NOMO-1 (cell line): Measurements from ENCODE around the gene SNX4.

Source experiments
- DNase-seq, 2 experiments: peaks; one replicate each; lab custom pipeline; 2025; ENCODE audit not compliant: unreplicated experiment in 2 of 2; lab: John Stamatoyannopoulos, UW

The SNX4 gene

DNA sequence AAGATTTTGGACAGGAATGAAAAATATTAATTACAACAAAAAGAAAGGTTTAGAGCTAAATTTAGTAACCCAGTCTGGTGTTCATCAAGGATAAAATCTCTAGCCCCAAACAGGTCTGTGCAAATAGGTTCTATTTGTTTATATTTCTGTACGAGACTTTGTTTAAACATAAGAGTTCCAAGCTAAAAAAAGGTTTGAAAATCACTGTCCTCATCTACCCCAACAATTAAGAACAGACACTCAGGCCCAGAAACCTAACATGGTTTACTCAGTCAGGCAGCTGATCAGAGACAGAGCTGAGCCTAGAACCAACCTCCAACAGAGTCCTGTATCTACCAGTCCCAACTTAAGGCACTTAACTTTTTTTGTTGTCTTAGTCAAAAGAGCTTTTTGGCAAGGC, 49.3 kb downstream of the SNX4 start:
- DNase-seq, result no peak

DNA sequence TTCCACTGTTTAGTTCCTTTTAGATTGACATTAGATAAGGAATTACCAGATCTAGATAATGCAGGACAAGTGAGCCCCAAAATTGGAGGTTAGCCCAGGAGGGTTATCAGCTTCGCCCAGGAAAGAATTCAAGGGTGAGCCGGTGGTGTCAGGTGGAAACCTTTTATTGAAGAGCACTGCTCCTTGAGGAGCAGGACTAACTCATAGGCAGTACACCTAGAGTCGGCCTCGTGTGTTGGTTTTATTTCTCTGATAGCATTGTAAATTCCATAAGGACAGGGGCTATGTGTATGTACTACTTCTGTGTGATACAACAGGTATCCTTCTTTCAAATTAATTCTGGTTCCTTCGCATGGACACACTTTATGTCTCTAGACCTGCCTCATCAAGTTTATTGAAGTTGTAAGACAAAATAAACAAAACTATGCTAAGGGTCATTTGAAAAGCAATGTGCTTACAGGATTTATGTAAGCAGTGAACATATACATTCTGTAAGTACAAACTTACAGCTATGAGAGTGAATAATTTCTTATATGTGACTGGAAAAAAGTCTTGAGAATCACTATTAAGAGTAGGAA, 57.2 kb downstream of the SNX4 start:
- DNase-seq, result no peak

DNA sequence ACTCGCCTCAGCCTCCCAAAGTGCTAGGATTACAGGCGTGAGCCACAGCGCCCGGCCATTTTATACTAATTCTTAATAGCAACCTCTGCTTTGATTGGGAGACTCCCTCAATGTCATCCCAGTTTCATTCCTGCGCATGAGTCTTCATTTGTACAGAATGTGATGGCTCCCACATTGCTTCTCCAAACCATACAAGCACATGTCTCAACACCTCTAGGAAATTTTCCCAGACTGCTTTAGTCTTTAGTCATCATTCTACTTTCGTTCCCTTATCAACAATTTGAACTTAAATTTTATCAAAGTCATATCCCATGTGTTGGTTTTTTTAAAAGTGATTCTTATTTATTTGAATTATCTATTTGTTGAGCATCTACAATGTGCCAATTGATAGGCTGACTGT, 58.1 kb downstream of the SNX4 start:
- DNase-seq, result no peak

DNA sequence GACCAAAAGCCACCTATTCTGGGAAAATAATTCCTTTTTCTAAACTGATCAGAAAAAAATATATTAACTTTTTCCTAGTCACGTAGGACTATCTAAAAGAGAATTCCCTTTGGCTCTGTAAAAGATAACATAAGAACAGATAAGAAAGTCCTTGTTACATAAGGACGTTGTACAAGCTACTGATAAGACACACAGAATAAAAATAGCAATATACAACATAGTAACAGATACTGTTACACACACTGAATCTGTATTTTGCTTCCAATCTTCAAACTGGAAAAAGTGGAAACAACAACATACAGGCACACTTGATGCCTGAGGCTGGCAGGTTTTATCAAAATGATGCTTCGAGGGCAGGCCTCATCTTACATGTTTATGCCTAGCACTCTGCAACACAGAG, 59.8 kb downstream of the SNX4 start:
- DNase-seq, result no peak

GRCh38 chr3:125443923-125444322, 76.1 kb downstream of the SNX4 start:
- peak; percentile 11 to 73 for DNase-seq

DNA sequence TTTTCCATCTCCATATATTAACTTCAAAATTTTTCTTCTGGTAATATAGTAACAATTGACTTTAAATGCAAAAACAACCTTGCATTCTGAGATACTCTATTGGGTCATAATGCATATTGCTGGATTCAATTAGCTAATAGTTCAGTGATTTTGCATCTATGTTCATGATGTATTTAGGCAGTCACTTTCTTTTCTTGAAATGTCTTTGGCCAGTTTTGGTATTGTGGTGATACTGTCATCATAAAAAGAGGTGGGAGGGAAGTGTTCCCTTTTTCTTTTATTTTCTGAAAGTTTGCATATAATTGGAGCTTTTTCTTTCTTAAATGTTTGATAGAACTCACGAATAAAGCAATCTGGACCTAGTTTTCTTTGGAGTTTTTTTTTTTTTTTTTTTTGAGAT, 77.5 kb downstream of the SNX4 start:
- DNase-seq, result peak in 1 of 2 experiments; percentile 2

DNA sequence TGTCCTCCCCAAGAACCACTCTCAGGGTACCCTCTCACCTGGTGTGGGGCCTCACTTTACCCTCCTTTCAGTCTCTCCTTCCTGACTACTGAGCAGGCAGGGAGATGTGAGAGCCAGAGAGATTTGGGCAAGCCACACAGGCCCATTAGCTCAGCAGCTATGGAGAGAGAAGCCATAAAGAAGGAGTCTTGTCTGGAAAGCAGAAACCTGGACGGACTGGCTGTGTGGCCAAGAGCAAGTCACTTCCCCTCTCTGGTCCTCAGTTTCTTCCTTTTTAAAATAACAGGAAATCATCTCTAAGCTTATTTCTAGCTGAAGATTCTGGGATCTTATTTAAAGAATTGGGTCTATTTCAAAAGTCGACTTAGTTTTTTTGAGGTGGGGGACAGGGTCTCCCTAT, 79.0 kb downstream of the SNX4 start:
- DNase-seq, result no peak

DNA sequence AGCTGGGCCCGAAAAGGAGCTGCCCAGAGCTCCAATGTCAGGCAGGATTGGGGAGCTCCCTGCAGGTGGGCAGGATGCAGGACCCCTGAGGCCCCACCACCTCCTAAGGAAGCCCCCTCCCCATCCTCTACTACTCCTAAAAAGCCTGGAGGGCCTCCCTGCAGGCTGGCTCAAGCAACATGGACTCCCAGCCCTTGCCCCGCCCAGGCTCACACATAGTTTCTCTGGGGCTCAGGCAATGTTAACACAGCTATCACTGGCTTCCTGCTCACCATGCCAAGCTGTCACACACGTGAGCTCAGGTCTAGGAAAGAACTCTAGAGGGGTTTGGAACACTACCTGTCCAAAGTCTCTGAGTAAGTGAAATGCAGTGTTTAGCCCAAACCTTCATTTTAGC, 79.4 kb downstream of the SNX4 start:
- DNase-seq, result no peak

GRCh38 chr3:125437631-125438435, 82.2 kb downstream of the SNX4 start:
- DNase-seq, result peak; percentile 22 to 25

DNA sequence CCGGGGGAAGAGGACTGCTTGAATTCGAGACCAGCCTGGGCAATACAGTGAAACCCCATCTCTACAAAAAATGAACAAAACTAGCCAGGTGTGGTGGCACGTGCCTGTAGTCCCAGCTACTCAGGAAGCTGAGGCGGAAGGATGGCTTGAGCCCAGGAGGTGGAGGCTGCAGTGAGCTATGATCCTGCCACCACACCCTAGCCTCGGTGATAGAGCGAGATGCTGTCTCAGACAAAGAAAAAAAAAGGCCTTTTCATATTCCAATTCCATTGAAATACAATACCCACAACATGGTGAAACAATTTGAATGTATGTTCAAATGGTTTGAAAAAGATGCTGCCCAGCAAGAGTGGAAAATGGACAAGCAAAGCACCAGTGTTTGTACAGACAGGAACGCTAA, 83.1 kb downstream of the SNX4 start:
- no peak for DNase-seq

- DNase-seq, result no peak
These were observed 84.8 kb downstream of the SNX4 start for GRCh38 chr3:125435231-125435630.

- DNase-seq, result no peak
These were observed 85.4 kb downstream of the SNX4 start for GRCh38 chr3:125434582-125435011.

DNA sequence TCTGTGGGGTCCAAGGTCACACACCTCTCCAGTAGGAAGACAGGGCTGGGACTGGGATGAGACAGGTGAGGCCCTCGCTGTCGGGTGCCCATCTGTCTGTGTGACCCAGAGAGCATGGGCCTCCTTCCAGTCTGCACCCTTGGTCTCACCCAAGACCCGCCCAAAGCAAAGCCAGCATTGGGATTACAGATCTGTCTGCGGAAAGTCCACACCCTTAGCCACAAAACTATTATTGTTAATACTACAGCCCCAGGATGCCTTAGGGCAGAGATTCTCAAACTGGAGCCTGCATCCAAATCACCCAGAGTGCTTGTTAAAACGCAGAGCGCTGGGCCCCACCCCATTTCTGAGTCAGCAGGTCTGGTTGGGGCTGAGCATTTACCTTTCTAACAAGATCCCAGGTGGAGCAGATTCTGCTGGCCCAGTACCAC, 86.4 kb downstream of the SNX4 start:
- DNase-seq, result no peak

- no peak for DNase-seq
These were observed 86.9 kb downstream of the SNX4 start for GRCh38 chr3:125433091-125433534.

GRCh38 chr3:125431912-125432790, 87.9 kb downstream of the SNX4 start:
- DNase-seq, result no peak

DNA sequence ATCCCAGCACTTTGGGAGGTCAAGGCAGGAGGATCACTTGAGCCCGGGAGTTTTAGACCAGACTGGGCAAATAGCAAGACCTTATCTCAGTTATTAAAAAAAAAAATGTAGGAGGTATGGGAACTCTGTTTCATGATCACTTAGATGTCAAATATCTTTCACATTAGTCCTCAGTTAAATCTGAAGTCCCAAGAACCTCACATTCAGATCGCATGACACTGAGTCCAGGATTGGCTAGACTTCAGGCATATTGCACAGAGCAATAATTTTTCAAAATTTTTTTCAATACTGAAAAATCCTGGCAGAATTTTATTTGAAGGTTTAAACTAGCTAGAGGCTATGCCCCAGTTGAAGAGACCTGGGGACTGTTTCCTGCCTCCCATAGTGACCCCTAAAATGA, 88.6 kb downstream of the SNX4 start:
- no peak for DNase-seq

GRCh38 chr3:125428216-125428830, 91.7 kb downstream of the SNX4 start:
- no peak for DNase-seq

DNA sequence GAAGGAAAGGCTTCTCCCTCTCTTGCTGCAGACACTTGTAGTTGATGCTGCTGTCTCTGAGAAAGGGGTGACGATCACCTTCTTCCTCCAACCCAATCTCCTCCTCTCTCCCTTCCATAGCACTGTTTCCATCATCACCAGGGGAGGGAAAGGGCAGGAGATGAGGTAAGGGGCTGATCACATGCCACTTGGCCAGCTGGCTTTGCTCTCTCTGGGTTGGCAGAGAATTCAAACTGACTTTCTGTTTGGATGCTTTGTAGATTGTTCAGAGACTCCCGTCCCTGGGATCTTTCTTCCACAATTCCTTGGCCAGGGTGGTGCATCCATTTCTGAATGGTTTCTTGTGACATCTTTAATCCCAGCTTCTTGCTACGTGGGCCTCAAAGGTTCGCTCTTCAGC, 101.7 kb downstream of the SNX4 start:
- DNase-seq, result no peak

DNA sequence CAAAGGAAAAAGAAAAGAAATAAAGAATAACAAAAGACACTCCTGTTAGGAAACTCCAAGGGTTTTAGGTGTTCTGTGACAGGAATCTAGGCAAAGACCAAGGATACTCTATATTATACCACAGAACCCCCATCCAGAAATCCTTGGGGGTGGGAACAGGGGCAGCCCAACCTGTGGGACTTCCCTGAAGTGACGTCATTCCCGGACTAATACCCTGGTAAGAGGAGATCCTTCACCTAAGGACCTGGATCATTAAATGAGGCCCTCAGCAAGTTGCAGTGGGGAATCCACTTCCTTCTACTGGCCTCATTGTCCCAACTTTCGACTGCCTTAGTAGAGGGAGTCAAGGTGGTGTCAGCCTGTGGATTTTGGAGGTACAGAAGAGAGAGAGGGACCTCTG, 103.8 kb downstream of the SNX4 start:
- no peak for DNase-seq

GRCh38 chr3:125414669-125415068, 105.3 kb downstream of the SNX4 start:
- DNase-seq, result no peak

- DNase-seq, result no peak
These were observed 109.1 kb downstream of the SNX4 start for GRCh38 chr3:125410922-125411321.
